HG02759 (cell line): ENCODE results near the gene NFE2L2.
"Not testable (repeated sequence)": the region's sequence is repeated elsewhere in the genome, so short reads cannot be mapped to it uniquely, and the experiment has no call there.

Experiments
- ATAC-seq: cut with Tn5 transposase; IDR thresholded peaks from one replicate; pipeline ENCODE4 v1.9.1; 2021; ENCODE audit warnings: mild to moderate bottlenecking, moderate library complexity; ENCODE audit not compliant: unreplicated experiment

Gene NFE2L2

DNA sequence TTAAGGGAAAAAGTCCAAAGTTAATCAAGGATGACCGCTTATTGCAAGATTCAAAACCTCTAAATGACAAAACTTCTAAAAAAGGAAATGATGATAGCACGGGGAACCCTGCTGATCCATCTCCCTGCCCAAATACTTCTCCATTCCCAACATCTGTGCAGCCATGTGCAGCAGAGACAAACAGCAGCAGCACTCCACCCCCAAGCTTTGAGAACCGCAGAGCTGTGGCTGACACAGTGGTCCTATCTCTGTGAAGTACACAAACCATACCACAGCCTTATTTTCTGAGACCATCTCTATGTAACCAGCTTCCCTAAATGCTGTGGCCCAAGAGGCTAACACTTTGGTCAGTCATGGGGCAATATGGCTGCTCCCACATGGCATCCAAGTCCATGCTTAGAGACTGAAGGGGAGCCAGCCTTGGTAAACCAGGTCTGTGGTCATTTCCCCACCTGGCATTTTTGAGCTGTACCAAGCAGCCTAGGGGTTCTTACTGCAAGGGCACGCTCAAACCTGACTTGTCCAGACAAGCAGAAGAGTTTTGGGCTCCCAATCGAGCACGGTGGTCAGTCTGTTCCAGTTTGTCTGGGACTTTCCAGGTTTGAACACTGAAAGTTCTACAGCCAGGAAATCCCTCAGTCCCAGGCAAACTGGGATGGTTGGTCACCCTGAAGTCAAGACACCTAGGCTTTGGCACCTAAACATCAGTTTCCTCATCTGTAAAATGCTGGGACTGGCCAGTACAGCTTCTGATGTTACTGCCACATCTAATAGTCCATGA is 17.1 kb upstream of the NFE2L2 start:
- ATAC-seq = peak; percentile 63

DNA sequence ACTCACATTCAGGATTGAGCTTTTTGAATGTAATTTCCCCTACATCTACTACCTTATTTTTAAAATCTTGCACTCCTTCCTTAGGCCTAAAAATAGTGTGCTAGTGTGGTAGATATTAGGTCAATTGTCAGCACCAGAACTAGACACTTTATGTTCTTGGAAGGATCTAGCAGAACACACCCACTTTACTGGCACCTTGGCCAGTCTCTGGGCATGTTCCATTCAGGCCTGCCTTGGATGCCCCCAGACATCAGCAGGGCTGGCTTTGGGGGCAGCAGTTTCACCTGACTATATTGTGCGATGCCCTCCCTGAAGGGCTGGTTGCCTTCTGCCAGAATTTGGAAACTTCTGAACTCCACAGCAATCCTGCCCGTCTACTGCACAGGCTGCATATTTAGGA is 15.3 kb upstream of the NFE2L2 start:
- ATAC-seq = no peak

DNA sequence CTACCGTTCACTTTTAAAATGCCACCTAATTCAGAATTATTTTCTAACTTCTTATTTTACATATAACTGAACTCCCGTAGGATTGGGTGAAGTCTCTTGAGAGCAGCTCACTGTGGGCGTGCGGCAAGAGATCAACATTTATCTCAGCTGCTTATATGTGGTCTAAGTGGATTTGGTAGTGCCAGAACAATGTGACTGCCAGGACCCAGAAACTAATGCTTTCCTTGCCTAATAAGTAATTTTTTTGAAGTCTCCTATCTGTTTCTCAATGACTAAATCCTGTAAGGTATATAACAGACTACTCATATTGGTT is 11.2 kb upstream of the NFE2L2 start:
- ATAC-seq = no peak

DNA sequence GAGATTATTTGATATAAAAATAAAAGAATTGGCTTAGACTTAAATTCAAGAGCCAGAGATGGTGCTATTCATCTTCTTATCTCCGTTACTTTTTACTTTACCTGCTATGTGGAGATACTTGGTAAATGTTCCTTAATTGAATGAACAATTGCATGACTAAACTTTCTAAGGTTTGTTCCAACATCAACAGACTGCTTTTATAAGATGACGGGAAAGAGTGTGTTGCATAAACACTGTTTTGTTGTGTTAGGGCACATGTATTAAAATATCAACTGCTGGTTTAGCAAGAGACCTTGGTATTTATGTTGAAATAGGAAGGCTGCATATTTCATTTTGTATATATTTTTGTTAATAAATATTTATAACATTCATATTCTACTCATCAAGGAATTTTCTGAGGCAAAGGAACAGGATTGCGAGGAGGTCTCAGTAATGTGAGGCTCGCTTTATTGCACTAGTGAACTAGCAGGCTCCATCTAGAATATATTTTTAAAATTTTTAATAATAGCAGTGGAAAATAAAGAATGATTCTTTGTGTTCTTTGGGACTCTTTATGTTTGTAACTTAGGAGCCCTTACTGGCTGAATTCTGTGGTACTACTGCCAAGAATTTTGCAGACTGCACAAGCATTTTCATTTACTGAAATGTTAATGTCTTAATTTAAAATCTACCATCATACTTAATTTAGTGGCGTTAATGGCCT is 10.7 kb upstream of the NFE2L2 start:
- ATAC-seq = no peak

DNA sequence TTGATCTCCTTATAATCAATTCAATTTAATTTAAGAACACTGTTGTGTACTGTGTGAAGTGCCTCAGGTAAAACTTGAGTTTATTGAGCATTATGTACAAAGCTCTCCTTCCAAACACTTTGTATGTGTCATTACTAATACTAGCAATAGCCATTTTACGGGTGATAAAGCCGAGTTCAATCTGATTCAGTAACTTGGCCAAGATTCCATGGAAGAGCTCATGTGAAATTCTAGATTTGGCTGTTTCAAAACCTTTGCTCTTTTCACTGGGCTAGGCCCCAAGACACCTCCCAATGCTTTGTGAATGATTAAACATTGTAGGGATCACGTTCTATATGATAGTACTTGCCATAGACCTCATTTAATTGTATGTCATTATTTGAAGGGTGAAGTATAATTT is 8.9 kb upstream of the NFE2L2 start:
- no peak for ATAC-seq

DNA sequence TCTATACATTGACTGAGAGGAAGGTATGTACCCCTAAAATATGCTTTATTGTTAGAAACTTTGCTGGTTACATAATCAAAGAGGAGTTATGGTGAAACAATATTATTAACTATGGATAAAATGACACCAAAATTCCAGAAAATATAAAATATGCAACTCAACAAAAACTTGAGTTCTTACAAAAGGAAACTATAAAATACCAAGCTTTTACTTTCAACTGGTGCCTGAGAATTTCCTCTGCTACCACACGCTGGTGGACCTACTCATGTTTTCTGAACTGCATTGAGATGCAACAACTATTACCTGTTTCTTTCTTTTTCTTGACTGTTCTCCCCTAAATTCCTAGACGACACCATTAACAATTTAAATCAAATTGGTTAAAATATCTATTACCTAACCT is 8.2 kb upstream of the NFE2L2 start:
- ATAC-seq = no peak

DNA sequence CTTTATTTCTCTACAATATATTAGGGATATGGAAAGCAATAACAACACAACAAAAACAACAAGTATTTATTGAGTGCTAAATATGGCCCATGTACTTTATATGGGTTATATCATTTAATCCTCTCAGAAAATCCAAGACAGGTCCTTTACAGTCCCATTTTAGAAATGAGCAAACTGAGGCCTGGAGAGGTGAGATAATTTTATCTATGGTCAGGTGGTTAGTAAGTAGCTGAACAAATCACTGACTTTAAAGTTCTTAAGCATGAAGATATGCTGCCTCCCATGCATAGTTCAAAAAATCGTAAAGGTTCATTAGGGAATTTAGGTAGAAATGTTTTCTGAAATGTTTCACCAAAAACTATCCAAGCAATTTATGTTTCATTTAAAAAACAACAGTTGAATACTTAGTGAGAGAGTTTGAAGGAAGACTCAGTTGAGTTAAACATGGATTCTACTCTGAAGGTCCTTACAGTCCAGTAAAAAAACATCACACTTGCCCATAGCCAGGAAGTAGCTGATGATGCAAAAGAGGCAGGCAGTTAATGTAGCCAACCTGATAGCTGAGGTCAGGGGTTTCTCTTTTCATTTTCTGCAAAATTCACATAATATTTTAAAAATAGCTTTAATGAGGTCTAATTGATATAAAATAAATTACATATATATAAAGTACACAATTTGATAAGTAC is 7.6 kb upstream of the NFE2L2 start:
- no peak for ATAC-seq

DNA sequence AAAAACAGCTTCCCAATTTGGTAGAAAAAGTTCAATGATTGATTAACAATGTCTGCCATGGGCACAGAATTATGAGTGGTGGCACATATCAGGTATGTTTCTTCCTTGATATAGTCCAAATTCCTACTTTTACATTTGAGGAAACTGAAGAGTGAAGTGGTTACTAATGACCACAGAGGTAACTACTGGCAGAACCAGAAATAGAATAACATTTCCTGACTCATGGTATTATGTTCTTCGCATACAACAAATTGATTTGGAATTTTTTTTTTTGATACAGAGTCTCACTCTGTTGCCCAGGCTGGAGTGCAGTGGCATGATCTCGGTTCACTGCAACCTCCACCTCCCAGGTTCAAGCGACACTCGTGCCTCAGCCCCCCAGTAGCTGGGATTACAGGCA is 6.0 kb upstream of the NFE2L2 start:
- no peak for ATAC-seq

DNA sequence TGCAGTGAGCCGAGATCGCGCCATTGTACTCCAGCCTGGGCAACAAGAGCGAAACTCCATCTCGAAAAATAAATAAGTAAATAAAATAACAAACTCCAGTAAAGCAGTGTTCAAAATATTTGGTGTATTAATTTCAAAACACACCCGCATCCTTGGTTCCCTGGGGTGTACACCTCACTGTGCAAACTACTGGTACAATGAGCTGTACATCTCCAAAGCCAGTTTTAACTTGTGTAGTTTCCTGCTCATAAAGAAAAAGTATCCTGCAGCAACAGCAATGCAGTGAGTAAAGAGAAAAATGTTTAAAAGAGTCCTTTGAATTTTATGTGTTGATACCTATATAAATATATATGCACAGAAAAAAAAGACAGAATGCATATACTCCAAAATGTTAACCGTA is 4.4 kb upstream of the NFE2L2 start:
- no peak for ATAC-seq

DNA sequence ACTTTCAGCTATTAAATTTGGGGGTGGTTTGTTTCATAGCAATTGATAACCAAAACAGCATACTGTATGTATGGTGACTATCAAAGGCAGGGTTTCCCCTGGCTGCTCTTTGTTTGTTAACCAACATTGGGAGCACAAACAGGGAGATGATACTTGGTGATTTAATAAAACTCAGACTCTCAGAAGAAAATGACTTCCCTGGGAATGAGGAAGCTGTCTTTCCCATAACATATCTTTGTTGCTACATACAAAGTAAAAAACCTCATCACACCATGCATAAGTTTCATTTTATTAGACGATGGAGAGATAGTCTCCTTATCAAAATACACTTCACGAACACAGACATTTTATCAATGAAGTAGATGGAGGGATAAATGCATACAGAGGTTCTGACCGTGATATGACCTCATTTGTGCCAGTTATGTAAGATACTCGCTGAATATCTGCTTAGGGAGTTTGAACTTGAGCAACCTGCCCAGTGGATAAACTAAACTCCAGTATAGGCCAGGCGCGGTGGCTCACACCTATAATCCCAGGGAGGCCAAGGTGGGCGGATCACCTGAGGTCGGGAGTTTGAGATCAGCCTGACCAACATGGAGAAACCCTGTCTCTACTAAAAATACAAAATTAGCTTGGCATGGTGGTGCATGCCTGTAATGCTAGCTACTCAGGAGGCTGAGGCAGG is 3.8 kb upstream of the NFE2L2 start:
- ATAC-seq = no peak

DNA sequence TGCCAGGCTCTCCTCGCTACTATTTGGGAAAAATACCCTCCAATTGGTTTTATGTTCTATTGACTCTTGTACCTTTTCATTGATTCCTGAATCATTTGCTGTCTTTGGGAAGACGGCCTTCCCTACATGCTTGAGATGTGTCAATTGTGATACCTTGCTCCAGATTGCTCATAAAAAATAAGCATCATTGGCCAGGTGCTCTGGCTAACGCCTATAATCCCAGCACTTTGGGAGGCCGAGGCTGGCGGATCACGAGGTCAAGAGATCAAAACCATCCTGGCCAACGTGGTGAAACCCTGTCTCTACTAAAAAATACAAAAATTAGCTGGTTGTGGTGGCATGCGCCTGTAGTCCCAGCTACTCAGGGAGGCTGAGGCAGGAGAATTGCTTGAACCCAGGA is 2.4 kb upstream of the NFE2L2 start:
- ATAC-seq = not testable (repeated sequence)

DNA sequence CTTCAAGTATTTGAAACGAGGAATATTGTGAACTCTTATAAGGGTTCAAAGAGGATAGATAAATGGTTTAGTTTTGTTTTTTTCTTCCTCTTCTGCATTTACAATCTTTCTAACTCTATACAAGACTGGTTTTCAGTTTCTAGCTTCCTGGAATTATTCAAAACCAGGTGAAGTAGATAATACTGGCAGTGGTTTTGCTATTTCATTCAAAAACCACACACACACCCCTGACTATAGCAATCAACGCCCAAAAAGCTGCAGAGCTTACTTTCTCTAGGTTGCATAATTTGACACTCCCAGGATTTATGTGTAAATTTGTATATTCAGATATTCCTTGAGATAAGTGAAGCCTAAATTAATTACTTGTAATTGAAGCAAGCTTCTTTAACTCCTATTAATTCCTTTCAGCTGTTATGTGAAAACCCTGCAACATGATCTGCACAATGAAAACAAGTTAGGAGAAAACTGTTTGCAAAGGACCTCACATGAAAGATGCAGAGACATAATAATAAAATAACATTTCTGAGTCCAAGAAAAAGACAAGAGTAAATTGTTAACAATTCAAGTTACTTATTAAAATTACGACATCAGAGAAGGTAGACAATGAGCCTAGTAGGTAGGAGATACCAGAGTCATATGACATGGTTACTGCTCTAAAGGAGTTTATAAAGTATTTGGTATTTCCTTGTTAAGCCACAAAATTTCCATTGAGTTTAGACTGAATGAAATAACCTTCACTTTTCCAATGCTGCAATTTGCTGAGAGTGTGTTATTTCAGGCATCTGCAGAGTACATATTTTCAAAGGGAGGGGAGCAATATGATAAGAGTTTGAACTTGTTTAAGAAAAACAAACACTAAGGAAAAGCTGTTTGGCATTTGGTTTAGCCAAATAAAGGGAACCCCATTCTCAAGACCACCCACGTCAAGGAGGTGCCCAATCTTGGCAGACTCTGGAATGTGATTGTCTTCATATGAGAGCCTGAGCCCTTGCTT is 1.6 kb upstream of the NFE2L2 start:
- ATAC-seq = no peak

DNA sequence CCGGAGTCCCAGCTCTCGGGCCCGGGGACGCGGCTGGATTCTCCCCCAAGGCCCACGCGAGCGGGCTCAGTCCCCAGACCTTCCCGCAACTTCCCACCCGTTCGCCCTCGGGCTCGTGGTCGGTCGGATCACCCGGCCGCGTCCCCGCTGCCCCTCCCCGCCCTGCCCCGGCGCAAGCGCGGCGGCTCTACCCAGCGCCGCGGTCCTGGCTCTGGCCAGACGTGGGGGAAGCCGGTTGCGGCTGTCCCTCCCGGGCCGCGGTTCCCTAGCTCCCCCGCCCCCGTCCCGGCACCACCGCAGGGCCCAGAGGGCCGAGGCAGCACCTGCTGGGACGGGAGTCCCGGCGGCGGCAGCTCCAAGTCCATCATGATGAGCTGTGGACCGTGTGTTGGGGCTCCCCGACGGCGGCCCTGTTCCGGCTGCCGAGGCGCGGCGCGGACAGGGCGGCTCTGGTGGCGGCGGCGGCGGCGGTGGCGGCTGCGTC is 276 bp downstream of the NFE2L2 start:
- ATAC-seq = peak; percentile 30

DNA sequence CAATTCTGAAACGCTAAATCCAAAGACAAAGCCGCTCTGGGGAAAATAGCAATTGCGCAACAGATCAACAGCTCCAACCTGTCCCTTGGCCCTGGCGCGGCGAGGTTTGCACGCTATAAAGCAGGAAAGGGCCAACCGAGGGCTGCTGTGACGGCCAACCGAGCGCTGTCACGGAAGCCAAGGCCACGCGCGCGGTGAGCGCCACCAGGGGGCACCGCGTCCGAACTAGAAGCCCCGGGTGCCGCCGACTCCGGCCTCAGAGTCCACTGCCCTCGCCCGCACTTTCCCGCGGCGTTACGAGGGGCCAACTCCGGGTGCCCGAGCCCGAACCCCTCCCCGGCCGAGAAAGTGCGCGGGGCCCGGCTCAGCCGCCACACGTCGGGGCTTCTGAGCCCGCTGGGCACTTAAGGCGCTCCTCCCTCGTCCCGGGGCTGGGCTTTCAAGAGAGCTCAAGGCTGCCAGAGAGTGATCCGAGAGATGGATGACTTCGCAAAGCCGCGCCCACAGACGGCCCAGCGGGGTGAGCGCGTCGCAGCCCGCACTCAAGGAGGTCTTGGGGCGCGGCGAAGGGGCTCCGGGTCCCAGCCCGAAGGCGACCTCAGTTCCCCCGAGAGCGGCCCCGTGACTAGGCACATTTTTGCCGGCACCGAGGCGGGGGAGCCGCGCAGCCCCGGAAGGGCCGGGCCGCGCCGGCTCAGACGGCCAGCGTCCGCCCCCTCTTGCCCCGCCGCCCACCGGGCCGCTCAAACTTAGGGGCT is 897 bp downstream of the NFE2L2 start:
- ATAC-seq = peak; percentile 54

DNA sequence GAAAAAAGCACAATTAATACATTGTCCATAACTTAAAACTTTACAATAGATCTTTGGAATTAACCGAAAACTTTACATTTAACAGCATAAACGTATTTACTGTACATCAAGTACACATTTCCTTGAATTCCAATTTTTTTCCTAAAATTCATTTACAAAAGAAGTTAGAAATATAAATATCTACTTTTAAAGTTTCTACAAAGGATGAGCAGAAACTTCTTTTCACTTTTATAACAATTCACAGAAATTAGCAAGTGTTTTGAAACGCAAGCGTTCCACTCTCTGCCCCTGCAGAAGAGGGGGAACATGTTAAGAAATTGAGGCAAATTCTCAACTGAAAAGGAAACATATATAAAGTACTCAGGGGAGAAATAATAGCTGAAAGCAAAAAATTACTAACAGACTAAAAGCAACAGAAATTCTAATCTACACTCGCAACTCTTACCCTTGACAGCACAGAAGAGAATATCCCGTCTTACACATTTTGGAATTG is 1.5 kb downstream of the NFE2L2 start:
- ATAC-seq = no peak

DNA sequence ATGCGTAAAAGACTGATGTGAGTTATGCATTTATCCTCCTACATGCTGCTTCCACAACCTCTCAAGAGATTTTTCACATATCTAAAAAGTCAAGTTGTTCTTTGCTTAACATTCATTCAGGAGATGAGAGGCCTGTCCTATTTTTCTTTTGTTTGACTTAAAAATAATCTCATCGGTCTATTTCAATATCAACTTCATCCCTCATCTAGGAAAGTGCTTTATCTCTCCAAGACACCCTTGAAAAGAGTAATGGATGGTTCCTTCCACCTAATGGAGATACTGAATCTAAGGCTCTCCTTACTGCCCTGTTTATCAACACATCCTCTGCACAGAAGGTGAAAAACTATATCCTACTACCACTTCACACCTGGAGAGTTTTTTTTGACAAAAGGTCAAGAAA is 2.4 kb downstream of the NFE2L2 start:
- ATAC-seq = no peak

DNA sequence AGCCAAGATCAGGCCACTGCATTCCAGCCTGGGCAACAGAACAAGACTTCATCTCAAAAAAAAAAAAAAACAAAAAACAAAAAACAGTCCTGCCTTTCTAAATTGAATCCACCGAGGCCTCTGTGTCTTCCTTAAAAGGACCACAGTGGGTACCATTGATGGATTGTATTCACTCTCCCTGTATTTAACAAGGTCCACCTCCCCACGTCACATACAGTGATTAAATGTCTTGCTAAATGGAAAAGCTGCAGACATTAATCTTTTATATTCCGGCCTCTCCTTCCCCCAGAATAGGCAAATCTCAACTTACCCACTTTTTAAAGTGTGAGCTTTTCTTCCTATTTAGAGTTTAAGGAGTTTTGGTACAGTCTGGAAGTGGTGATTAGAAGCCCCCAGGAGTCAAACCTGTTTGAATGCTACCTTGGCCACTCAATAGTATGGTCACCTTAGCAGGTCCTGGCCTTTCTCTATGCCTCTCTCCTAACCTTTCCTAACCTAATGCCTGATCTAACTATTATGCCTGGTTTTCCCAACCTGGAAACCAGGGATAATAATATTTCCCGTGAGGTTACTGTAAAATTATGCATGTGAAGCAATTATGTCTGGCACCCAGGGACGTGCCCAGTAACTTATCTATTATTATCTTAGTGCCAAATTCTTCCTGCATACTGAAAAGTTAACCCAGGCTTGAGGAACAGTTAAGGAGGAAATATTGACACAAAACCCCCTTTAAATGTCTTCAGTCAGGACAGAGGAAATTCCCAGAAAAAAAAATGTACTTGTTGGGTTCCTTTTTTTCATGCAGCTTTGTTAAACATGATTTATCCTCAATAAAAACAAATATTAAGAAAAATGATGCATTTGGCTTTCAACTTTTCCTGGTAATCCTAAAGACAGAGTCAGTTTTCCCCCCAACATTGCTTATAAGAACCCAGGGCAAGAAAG is 3.1 kb downstream of the NFE2L2 start:
- ATAC-seq = no peak

DNA sequence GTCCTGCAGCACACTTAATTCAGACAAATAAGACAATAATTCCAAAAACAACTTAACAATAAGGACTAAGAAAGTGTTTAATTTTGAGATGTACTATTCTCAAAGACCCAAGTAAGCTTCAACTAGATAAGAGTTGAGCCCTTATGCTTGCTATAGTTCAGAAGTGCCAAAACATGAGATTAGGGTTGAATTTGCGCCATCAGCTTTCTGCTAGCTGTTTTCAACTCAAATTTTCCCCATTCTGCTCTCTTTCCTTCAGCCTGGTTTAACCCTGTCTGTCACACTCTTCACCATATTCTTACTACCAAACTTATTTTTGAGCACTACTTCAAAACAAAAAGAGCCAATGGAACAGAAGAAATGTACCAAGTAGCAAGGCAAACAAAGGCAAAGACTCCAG is 4.1 kb downstream of the NFE2L2 start:
- no peak for ATAC-seq
